A549 (cell line): ENCODE measurements around the gene LACRT.

Experiments used
- CBX2 ChIP-seq: fragments of 200-600 bp; sonication (generic); IDR thresholded peaks from 2 replicates; pipeline ENCODE4 v1.6.1; 2016; ENCODE audit warnings: low read depth, mild to moderate bottlenecking, borderline replicate concordance
- CTCF ChIP-seq: fragments of >200 bp; sonication (Bioruptor Twin); formaldehyde crosslinking; IDR thresholded peaks from 3 replicates; pipeline ENCODE4 v1.5.1; 2016
- ELK1 ChIP-seq: fragments of 150-350 bp; IDR thresholded peaks from 2 replicates; pipeline ENCODE4 v1.6.1; 2014; ENCODE audit warnings: low read depth, mild to moderate bottlenecking, low read length
- EP300 ChIP-seq, 2 experiments: fragments of >200 bp; sonication (Bioruptor Twin); formaldehyde crosslinking; IDR thresholded peaks; 2 replicates in 1 of 2; 3 replicates in 1 of 2; pipeline ENCODE4 v1.6.1; 2016 to 2017
- FOSL2 ChIP-seq, 2 experiments: fragments of 450-650 bp in 1 of 2; fragments of >200 bp in 1 of 2; sonication (Bioruptor Twin) in 1 of 2; formaldehyde crosslinking; IDR thresholded peaks; 2 replicates each; pipeline versions ENCODE4 v1.5.0 to v1.6.1; 2016 to 2020; ENCODE audit warnings: mild to moderate bottlenecking in 1 of 2, moderate library complexity in 1 of 2
- HEYL ChIP-seq: fragments of 250-450 bp; sonication (Bioruptor Pico); IDR thresholded peaks from 2 replicates; pipeline ENCODE4 v1.8.0; 2021; ENCODE audit warnings: mild to moderate bottlenecking, moderate library complexity
- KDM1A ChIP-seq: fragments of 200-600 bp; sonication (generic); IDR thresholded peaks from 2 replicates; pipeline ENCODE4 v1.6.1; 2016; ENCODE audit warnings: low read depth, mild to moderate bottlenecking
- MAX ChIP-seq: IDR thresholded peaks from 2 replicates; pipeline ENCODE4 v1.6.1; 2012
- PBX3 ChIP-seq: IDR thresholded peaks from 2 replicates; pipeline ENCODE4 v1.6.1; 2012
- PHF8 ChIP-seq: fragments of 200-600 bp; sonication (generic); IDR thresholded peaks from 2 replicates; pipeline ENCODE4 v1.6.1; 2016; ENCODE audit warnings: low read depth, mild to moderate bottlenecking, antibody characterized with exemption, moderate library complexity, borderline replicate concordance
- POLR2A ChIP-seq: IDR thresholded peaks from 2 replicates; pipeline ENCODE4 v1.6.1; 2012; ENCODE audit warnings: mild to moderate bottlenecking, low read length
- RAD21 ChIP-seq, 2 experiments: fragments of >200 bp in 1 of 2; sonication (Bioruptor Twin) in 1 of 2; formaldehyde crosslinking in 1 of 2; IDR thresholded peaks in 1 of 2; conservative IDR thresholded peaks in 1 of 2; 2 replicates in 1 of 2; 3 replicates in 1 of 2; pipeline ENCODE4 v1.6.1; 2012 to 2018; ENCODE audit warnings: inconsistent platforms in 1 of 2

- TF ChIP-seq CTCF (no peak), POLR2A (no peak), HEYL (CRISPR knock-in tag) (no peak), KDM1A (no peak), CBX2 (no peak), FOSL2 (IDR thresholded peaks at IDR 0.05) (no peak), FOSL2 (CRISPR knock-in tag; IDR thresholded peaks at IDR 0.05) (no peak), ELK1 (no peak), MAX (no peak), PHF8 (no peak), RAD21 (conservative IDR thresholded peaks at IDR 0.05 in 1 of 2, IDR thresholded peaks at IDR 0.05 in 1 of 2) (no peak), PBX3 (no peak), EP300 (IDR thresholded peaks at IDR 0.05) (no peak)
Observed at GRCh38 chr12:54648265-54648664, 13.6 kb upstream of the LACRT start, which contains the start of gene DCD.
